OCI-LY1 (cell line): ENCODE measurements around the gene ANKRD33B.

ENCODE experiments used
- CTCF ChIP-seq: fragments of 200-600 bp; sonication (generic), shearing (Covaris generic); IDR thresholded peaks from 2 replicates; pipeline ENCODE4 v1.5.1; 2017; ENCODE audit warnings: mild to moderate bottlenecking, antibody characterized with exemption, low read length, moderate library complexity, mixed read lengths
- EZH2 ChIP-seq: fragments of 200-600 bp; sonication (generic), shearing (Covaris generic); IDR thresholded peaks from 2 replicates; pipeline ENCODE4 v1.8.0; 2017; ENCODE audit warnings: borderline replicate concordance, mixed run types, mild to moderate bottlenecking, antibody characterized with exemption, low read length, moderate library complexity, mixed read lengths

- TF ChIP-seq CTCF (no peak), EZH2 (no peak)
These were observed 30.8 kb downstream of the ANKRD33B start for GRCh38 chr5:10594591-10595210.
